ENCODE data around the gene RNF130.

- TF ChIP-seq CTCF (IDR thresholded peaks at IDR 0.05; ENCODE audit: low read length), result no peak
- no peak for TF ChIP-seq EZH2 (IDR thresholded peaks at IDR 0.05; ENCODE audit: borderline replicate concordance, low read length)
Observed at GRCh38 chr5:179914032-179914755, 157.4 kb downstream of the RNF130 start.

Measured in OCI-LY1 (cell line).